ENCODE results near the gene RFXANK.
"Not testable (repeated sequence)": the region's sequence is repeated elsewhere in the genome, so short reads cannot be mapped to it uniquely, and the experiment has no call there.

Gene RFXANK

DNA sequence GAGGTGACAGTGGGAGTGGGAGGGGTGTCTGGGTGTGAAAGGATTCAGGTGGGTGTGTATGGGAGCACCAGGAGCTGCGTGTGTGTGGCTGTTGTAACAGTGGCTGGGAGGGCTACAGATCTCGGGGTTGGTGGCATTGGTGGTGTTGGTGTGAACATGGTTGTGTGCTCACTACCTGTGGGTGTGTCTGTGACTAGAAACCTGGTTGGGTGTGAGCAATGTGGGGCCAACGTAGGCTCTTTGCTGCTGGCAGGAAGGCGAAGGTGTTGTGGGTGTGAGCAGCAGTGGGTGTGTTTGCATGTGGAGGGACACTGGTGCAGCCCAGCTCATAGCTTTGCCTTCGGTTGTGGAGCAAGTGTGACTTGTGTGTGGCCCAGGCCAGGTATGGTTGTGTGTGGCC is 14.9 kb downstream of the RFXANK start:
- DNase-seq (ENCODE audit: low spot score), result no peak

DNA sequence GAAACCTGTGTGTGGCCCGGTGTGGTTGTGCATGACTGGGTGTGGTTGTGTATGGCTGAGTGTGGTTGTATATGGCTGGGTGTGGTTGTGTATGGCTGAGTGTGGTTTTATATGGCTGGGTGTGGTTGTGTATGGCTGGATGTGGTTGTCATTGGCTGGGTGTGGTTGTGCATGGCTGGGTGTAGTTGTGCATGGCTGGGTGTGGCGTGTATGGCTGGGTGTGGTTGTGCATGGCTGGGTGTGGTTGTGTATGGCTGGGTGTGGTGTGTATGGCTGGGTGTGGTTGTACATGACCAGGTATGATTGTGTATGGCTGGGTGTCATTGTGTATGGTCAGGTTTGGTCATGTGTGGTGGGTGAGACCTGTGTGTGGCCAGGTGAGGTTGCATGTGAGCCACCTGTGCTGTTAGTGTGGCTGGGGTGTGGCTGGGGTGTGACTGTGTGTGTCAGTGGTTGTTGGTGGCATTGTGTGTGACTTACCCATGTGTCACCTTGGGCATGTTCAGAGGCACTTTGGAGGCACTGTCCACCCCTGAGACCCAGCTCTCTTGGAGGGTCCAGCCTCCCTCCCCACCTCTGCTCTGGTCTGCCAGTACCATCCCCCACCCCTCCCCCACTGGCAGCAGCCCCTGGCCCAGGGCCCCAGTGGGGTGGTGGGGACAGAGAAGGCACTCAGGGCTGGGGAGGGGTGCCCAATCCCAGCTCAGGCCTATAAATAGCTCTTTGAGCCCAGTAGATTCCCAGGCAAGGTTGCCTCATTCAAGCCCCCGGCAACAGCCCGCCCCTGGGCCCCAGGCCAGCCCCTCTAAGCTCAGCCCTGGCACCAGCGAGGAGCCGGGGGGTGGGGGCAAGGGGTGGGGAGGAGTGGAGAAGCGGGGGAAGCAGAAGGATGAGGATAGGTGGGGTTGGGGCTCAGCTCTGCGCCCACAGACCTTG is 15.8 kb downstream of the RFXANK start:
- no peak for DNase-seq (ENCODE audit: low spot score)

DNA sequence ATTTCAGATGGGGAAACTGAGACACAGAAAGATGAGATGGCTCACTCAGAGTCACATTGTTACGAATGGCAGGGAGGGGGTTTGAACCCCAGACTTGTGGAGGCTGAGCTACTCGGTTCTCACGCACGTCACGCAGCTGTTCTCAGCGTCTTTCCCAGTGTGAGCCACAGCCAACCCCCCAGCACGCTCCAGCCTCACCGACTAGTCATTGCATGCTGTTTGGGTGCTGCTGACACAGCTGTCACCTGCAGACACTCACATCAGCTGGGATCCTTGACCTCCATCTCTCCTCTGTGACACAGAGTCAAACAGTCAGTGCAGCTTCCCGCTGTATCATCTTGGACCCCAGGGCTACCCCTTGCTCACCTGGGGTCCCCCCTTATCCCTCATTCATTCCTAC is 17.3 kb downstream of the RFXANK start:
- no peak for DNase-seq (ENCODE audit: low spot score)

DNA sequence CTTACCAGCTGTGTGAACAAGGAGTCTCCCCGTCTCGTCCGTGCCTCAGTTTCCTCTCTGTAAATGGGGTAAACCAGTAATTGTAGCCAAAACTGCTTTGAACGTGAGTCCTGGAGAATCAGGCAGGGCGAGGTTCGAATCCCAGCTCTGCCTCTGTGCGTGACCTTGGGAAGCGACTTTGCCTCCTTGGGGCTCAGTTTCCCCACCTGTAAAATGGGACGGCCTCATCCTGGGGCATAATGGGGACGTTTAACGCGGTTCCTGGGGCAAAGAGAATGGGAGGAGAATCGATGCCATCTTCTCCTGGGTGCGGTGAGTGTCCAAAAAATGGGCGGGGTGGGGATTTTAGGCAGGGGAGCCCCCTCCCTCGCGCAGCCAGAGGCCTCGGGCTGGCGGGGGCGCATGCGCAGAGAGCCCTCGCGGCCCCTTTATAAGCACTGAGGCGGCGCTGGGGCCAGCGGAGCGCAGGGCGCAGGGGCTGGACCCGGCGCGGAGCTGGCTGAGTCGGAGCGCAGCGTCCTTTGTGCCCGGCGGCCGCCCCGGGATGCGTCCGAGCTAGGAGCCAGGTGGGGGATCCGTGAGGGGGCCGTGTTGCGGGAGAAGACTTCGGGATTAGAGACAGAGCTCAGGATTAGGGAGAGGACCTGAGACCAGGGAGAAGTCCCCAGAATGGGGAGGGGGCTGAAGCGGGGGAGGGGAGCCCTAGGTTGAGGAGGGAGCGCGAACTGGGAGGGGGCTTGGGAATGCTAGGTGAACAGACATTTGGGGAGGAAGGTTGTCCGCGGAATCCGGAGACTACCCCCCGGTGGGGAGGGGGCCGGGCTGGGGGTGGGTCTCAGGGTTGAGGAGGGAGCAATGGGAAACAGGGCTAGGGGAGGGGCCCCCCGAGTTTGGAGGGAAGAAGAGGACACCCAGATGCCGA is 19.7 kb downstream of the RFXANK start, which contains the start of gene NCAN:
TSS of gene NCAN (plus strand) at position 460 of the 922 bp plus-strand sequence. CDS start 4,996 bp downstream, outside the sequence.
- peak; percentile 82 for DNase-seq (ENCODE audit: low spot score)

GRCh38 chr19:19212916-19213315 is 20.9 kb downstream of the RFXANK start:
- DNase-seq (ENCODE audit: low spot score), result no peak

- no peak for DNase-seq (ENCODE audit: low spot score)
Observed at GRCh38 chr19:19213426-19214158, 21.5 kb downstream of the RFXANK start.

GRCh38 chr19:19214159-19214490 is 22.1 kb downstream of the RFXANK start:
- DNase-seq (ENCODE audit: low spot score), result no peak

GRCh38 chr19:19214892-19215291 is 22.8 kb downstream of the RFXANK start:
- DNase-seq (ENCODE audit: low spot score), result no peak

DNA sequence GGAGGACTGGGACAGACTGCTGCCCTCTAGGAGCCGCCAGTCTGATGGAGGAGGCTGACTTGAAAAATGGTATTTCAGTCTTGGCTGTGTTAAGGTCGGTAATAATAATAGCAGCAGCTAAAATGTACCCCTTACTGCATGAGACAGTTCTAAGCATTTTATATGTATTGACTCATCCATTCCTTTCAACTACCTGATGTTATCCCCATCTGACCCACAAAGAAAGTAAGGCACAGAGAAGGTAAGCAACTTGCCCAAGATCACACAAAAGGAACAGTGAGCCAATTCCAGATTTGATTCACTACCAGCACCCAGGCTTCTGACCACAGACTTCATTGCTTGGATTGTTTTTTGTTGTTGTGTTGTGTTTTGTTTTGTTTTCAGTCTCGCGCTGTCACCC is 23.7 kb downstream of the RFXANK start:
- no peak for DNase-seq (ENCODE audit: low spot score)

DNA sequence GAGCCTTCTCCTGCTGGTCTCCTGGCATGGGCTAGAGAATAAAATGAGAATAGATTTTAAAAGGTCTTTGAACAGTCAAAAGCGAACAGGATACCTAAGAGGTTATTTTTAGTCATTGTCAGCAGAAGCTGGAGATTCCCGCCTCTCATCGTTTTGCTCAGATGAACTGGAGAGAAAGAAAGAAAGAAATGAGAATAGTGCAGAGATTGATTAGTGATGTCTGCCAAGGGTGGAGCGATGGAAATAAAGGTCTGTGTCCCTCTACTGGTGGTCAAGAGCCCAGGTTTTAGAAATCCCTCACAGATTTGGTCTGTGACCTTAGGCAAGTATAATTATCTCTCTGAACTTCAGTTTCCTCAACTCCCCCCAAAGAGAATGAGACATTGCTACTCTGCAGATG is 25.0 kb downstream of the RFXANK start:
- DNase-seq (ENCODE audit: low spot score), result no peak

GRCh38 chr19:19218911-19219310 is 26.9 kb downstream of the RFXANK start:
- DNase-seq (ENCODE audit: low spot score), result no peak

- not testable (repeated sequence) for DNase-seq (ENCODE audit: low spot score)
Observed at GRCh38 chr19:19221000-19221399, 28.9 kb downstream of the RFXANK start.

GRCh38 chr19:19223060-19223459 is 31.0 kb downstream of the RFXANK start:
- DNase-seq (ENCODE audit: low spot score), result no peak

- DNase-seq (ENCODE audit: low spot score), result no peak
Observed at GRCh38 chr19:19223636-19224035, 31.6 kb downstream of the RFXANK start.

DNA sequence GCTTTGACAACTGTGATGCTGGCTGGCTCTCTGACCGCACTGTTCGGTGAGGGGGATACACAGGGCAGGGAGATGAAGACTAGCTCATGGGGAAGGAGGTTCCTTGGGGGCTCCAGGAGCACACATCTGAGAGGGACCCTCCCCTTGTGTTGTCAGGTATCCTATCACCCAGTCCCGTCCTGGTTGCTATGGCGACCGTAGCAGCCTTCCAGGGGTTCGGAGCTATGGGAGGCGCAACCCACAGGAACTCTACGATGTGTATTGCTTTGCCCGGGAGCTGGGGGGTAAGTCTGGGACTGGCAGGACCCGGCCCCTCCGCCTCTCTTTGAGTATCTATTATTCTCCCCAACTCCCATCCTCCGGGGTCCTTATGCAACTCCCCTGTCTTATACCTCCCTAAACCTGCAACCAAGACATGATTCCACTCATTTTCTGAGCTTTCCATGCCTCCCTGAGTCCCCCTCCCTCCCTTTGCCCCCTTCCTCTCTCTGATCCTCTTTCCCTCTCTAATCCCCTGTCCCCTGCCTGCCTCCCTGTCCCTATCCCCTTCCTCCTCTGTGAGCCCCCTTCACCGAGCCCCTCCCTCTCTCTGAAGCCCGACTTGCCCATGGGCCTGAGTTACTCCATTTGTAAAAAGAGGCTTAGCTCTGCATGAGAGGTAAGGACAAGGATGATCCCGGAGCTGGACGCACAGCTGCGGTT is 32.2 kb downstream of the RFXANK start:
- DNase-seq (ENCODE audit: low spot score), result no peak

GRCh38 chr19:19224852-19225494 is 32.9 kb downstream of the RFXANK start:
- DNase-seq (ENCODE audit: low spot score), result peak; percentile 93

- no peak for DNase-seq (ENCODE audit: low spot score)
Observed at GRCh38 chr19:19226204-19226603, 34.1 kb downstream of the RFXANK start.

GRCh38 chr19:19226663-19227062 is 34.6 kb downstream of the RFXANK start:
- no peak for DNase-seq (ENCODE audit: low spot score)

GRCh38 chr19:19227217-19227616 is 35.2 kb downstream of the RFXANK start:
- no peak for DNase-seq (ENCODE audit: low spot score)

GRCh38 chr19:19229701-19230100 is 37.6 kb downstream of the RFXANK start:
- DNase-seq (ENCODE audit: low spot score), result no peak

DNA sequence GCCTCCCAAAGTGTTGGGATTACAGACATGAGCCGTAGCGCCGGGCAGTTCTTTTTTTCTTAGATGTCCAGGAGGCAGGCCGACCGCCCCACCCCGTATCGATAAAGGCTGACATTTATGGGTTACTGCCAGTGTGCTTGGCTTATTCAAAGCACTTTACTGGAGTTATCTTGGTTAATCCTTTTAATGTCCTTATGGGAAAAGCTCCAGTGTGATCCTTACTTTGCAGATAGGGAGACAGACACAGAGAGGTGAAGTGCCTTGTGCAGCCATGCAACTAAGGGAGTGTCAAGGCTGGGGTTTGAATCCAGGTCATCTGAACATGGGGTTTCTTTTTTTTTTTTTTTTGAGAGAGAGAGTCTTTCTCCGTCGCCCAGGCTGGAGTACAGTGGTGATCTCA is 38.9 kb downstream of the RFXANK start:
- no peak for DNase-seq (ENCODE audit: low spot score)
